ENCODE results near the gene ZIC4.

Gene ZIC4

DNA sequence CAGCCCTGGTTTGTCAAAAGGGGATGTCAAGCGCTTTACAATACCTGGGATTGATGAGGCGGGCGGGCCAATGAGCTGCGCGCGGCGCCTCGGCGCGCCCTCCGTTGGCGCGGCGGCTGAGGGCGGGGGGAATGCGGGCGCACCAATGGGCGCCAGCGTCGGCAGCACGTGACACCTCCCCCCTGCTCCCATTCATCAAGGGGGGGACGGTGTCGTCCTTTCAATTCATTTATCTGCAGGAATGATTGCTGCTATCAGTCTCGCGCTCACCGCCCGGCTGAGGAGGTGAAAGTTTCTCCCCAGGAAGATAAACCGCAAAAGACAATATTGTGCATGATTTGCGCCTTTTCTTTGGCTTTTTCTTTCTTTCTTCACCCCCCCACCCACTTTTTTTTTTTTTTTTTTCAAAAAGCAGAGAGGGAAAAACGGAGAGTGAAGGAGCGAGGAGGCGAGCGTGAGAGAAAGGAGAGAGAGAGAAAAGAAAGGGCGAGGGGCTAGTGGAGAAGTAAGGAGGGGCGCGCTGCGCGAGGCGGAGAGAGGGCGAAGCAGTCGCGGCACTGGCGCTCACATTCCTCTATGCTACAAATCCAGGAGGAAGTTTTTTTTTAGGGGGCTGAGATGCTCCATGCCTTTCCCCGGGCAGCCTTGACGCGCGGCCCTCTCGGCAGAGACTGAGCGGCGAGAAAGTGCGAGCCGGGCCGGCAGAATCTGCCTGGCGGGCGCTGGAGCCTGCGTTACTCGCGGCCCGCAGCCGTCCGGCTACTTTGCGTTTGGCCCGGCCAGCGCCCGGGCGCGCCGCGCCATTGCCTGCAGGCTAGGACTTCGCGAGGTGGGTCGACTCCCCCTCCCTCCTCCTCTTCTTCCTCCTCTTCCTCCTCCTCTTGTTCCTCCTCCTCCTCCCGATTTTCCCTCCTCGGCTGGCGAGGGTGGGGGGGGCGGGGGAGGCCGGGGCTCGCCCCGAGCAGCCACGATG is 3.1 kb upstream of the ZIC4 start, which contains the start of gene ZIC1:
TSS of gene ZIC1 (plus strand) at position 223 of the 973 bp plus-strand sequence. CDS start at position 971, 748 bp downstream.
- no peak for TF ChIP-seq TCF12 (IDR thresholded peaks at IDR 0.05; ENCODE audit: low read depth)
- TF ChIP-seq EP300 (IDR thresholded peaks at IDR 0.05; ENCODE audit: borderline replicate concordance) = no peak
- TF ChIP-seq ZBTB7A (IDR thresholded peaks at IDR 0.05; ENCODE audit: low read depth) = no peak
- no peak for TF ChIP-seq NFIC (IDR thresholded peaks at IDR 0.05)
- no peak for TF ChIP-seq EGR1 (IDR thresholded peaks at IDR 0.05)
- TF ChIP-seq, protein P1, sequence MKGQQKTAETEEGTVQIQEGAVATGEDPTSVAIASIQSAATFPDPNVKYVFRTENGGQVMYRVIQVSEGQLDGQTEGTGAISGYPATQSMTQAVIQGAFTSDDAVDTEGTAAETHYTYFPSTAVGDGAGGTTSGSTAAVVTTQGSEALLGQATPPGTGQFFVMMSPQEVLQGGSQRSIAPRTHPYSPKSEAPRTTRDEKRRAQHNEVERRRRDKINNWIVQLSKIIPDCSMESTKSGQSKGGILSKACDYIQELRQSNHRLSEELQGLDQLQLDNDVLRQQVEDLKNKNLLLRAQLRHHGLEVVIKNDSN (IDR thresholded peaks at IDR 0.05) = no peak
- no peak for TF ChIP-seq YY1 (IDR thresholded peaks at IDR 0.05; ENCODE audit: low read depth)
- no peak for TF ChIP-seq CEBPB (IDR thresholded peaks at IDR 0.05)
- TF ChIP-seq MAX (IDR thresholded peaks at IDR 0.05) = no peak
- TF ChIP-seq TEAD4 (IDR thresholded peaks at IDR 0.05) = no peak
- TF ChIP-seq FOXM1 (IDR thresholded peaks at IDR 0.05; ENCODE audit: borderline replicate concordance, low read depth) = no peak
- no peak for TF ChIP-seq TAF1 (IDR thresholded peaks at IDR 0.05; ENCODE audit: low read depth)
- no peak for TF ChIP-seq CREB1 (IDR thresholded peaks at IDR 0.05; ENCODE audit: low read depth)
- TF ChIP-seq, protein P2, sequence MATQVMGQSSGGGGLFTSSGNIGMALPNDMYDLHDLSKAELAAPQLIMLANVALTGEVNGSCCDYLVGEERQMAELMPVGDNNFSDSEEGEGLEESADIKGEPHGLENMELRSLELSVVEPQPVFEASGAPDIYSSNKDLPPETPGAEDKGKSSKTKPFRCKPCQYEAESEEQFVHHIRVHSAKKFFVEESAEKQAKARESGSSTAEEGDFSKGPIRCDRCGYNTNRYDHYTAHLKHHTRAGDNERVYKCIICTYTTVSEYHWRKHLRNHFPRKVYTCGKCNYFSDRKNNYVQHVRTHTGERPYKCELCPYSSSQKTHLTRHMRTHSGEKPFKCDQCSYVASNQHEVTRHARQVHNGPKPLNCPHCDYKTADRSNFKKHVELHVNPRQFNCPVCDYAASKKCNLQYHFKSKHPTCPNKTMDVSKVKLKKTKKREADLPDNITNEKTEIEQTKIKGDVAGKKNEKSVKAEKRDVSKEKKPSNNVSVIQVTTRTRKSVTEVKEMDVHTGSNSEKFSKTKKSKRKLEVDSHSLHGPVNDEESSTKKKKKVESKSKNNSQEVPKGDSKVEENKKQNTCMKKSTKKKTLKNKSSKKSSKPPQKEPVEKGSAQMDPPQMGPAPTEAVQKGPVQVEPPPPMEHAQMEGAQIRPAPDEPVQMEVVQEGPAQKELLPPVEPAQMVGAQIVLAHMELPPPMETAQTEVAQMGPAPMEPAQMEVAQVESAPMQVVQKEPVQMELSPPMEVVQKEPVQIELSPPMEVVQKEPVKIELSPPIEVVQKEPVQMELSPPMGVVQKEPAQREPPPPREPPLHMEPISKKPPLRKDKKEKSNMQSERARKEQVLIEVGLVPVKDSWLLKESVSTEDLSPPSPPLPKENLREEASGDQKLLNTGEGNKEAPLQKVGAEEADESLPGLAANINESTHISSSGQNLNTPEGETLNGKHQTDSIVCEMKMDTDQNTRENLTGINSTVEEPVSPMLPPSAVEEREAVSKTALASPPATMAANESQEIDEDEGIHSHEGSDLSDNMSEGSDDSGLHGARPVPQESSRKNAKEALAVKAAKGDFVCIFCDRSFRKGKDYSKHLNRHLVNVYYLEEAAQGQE (IDR thresholded peaks at IDR 0.05; ENCODE audit: low read depth) = no peak
- no peak for TF ChIP-seq RAD21 (IDR thresholded peaks at IDR 0.05; ENCODE audit: low read depth)

GRCh38 chr3:147408188-147409100 is 2.1 kb upstream of the ZIC4 start:
- no peak for TF ChIP-seq EGR1 (IDR thresholded peaks at IDR 0.05)
- TF ChIP-seq TAF1 (IDR thresholded peaks at IDR 0.05; ENCODE audit: low read depth) = no peak
- TF ChIP-seq FOXM1 (IDR thresholded peaks at IDR 0.05; ENCODE audit: borderline replicate concordance, low read depth) = no peak
- TF ChIP-seq NFIC (IDR thresholded peaks at IDR 0.05) = no peak
- TF ChIP-seq, protein P2 (IDR thresholded peaks at IDR 0.05; ENCODE audit: low read depth) = no peak
- no peak for TF ChIP-seq TCF12 (IDR thresholded peaks at IDR 0.05; ENCODE audit: low read depth)
- TF ChIP-seq YY1 (IDR thresholded peaks at IDR 0.05; ENCODE audit: low read depth) = no peak
- no peak for TF ChIP-seq CREB1 (IDR thresholded peaks at IDR 0.05; ENCODE audit: low read depth)
- TF ChIP-seq TEAD4 (IDR thresholded peaks at IDR 0.05) = no peak
- TF ChIP-seq EP300 (IDR thresholded peaks at IDR 0.05; ENCODE audit: borderline replicate concordance) = no peak
- TF ChIP-seq, protein P1 (IDR thresholded peaks at IDR 0.05) = no peak
- TF ChIP-seq CEBPB (IDR thresholded peaks at IDR 0.05) = no peak
- no peak for TF ChIP-seq RAD21 (IDR thresholded peaks at IDR 0.05; ENCODE audit: low read depth)
- no peak for TF ChIP-seq ZBTB7A (IDR thresholded peaks at IDR 0.05; ENCODE audit: low read depth)
- TF ChIP-seq MAX (IDR thresholded peaks at IDR 0.05) = no peak

DNA sequence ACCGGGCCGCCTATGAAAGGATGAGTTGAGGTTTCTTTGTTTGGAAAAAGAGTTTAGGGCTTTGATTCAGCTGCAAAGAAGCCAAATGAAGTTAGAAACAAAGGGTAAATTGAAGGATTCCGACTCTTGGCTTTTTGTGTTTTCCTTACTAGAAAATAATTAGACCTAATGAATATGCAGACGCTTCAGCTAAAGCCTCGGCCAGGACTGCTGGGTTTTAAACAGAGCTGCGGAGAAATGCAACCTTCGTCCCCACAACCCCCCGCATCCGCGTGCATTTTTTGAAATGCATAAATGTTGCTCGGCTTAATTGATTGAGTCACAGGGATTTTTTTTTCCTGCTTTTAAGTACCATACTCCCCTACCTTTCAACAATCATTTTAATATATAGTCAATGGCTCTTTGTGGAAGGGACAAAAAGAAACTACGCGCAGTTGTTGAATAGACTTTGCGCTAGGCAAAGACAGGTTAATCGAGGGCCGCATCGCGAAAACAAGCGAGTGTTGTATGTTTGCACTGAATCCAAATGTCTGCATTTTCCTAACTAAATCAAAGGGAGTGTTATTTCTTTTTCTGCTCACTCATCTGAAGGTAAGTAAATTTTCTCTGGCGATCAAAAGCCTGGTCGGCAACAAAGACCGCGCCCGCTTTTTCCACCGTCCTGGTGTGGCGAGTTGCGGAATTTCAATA is 1.3 kb upstream of the ZIC4 start:
- TF ChIP-seq EP300 (IDR thresholded peaks at IDR 0.05; ENCODE audit: borderline replicate concordance) (no peak), TCF12 (IDR thresholded peaks at IDR 0.05; ENCODE audit: low read depth) (no peak), MAX (IDR thresholded peaks at IDR 0.05) (no peak)
- TF ChIP-seq, protein P2 (IDR thresholded peaks at IDR 0.05; ENCODE audit: low read depth) = no peak
